Activated CD8-positive, alpha-beta memory T cell treated with anti-CD3 and anti-CD28 coated beads for 1 hour (primary cell): ENCODE measurements around the gene NHS.
"Not testable (repeated sequence)": the region's sequence is repeated elsewhere in the genome, so short reads cannot be mapped to it uniquely, and the experiment has no call there.

Experiments used
- DNase-seq, 2 donors: peaks; one replicate each; pipeline ENCODE4 v3.0.0-alpha.2; 2020; ENCODE audit warnings: low read depth in 1 of 2; ENCODE audit errors: extremely low read depth in 1 of 2

Gene NHS

DNA sequence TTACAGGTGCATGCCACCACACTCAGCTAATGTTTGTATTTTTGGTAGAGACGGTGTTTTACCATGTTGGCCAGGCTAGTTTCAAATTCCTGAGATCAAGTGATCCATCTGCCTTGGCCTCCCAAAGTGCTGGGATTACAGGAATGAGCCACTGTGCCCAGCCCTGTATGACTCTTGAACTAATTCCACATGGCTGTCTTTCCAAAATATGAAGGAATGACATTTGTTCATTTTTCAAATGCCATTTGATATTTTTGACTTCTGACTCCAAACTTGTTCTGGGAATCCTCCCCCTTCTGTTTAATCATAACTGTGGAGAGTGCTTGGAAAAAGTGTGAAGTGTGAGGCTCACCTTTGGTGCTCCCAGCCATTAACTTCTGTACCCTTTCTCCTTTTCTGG lies 119.2 kb downstream of the NHS start:
- no peak for DNase-seq

DNA sequence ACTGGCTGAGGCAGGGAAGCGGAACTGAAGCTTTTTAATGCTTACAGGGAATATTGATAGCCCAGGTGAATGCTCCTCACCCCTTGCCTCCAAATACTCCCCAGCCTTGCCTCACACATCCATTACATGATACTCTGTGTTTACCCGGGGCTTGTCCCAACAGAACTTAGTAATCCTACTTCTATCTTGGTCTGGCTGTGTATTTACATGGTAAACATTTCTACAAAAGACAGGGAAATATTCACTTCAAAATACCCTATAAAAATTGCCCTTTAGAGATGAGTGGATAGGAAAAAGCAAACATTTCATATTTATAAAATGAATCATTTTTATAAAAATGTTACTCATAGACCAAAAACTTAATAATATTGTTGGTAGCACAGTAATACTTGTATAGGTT lies 120.1 kb downstream of the NHS start:
- DNase-seq, result no peak

DNA sequence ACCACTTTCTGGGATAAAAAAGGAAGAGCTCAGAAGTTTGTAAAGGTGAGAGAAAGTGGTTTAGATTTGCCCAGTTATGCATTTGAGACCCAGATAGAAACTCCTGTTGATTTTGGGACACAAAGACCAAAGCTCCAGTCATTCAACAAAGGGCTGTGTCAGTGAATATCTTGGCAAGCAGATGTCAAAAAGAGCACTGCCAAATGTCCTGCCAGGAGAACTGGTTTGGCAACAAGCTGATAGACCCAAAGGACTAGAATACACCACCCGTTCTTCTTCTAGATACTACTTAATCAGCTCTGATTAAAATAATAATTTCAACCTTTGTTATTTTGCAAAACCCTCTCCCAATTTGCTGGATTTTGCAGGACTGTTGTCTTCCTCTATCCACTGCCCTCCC lies 121.4 kb downstream of the NHS start:
- DNase-seq, result no peak

DNA sequence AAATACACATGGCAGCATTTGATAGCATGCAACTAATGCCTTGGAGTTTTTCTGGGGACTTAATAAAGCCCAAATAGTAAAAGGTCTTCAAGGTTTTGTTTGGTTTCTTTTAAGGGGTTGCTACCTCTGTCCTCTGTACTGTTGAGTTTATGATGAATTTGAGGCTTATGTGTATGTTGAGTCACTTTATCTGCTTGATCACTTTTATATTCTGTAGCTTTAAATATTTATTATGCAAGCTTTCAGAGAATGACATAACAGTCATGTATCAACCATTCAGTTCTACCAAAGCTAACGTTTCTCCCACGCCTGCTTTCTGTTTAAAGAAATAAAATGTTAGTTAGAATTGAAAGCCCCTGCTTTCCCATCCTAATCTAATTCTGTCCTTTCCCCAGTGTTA lies 122.2 kb downstream of the NHS start:
- DNase-seq, result no peak

DNA sequence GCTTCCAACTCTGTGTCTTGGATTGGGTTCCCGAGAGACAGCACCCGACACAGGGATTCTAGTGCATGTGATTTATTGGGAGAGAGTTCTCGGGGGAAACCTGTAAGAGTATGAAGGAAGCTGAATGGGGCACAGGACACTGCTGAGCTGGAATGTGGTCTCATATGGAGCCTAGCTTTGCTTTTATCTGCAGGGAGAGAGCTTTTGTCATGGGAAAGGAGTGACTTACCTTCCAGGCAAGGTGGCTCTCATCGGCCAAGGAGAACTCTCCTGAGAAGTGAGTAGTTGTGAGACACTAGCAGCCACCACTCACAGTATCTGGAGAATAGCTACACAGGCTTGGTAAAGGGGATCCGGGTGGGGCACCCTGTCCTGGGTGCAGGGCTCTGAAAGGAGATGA lies 124.5 kb downstream of the NHS start:
- no peak for DNase-seq

DNA sequence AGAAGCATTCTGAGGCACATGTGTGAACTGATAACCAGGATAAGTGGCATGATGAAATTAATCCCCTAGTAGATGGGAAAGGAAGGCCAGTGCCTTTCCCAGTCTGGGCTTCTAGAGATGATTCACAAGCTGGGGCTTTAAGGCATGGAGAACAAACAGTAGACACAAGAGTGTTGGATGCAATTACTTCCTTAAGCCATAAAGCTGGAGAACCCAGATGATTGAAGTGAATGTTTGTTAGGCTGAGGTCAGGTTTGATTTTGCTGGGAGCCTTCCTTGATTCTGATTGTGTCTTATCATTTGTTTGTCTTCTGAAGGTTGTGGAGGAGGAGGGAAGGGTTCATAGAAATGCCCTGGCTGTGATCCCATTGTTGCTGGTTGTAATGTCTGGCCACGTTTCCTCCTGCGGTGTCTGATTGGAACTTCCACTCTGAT lies 125.2 kb downstream of the NHS start:
- no peak for DNase-seq

DNA sequence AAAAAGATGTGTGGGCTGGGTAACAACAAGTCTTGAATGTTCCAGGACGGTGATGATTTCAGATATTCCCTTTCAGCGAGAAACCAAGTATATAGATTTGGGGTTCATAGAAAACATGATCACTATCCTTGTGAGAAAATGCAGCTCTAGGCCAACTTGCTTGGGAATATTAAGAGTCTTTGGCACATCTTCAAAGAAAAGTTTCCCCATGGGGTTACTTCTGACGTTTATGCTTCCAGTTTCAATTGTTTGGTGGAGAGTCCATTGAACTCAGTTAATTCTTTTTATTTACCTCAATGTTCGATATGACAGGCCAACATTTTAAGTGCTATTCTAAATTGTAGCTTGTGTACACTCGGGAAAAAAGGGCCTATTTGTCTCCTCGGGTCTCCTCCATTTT lies 126.7 kb downstream of the NHS start:
- DNase-seq, result no peak

DNA sequence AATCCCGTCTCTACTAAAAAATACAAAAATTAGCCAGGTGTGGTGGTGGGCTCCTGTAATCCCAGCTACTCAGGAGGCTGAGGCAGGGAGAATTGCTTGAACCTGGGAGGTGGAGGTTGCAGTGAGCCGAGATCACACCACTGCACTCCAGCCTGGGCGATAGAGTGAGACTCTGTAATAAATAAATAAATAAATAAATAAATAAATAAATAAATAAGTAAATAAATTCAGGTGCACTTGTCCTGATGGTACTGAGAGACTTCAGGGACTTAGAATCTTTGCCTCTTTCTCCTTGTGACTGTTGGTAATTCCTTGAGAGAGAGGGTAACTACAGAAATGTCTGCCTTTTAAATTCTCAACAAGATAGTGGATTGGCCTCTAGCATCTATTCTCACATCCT lies 131.4 kb downstream of the NHS start:
- DNase-seq, result not testable (repeated sequence)

DNA sequence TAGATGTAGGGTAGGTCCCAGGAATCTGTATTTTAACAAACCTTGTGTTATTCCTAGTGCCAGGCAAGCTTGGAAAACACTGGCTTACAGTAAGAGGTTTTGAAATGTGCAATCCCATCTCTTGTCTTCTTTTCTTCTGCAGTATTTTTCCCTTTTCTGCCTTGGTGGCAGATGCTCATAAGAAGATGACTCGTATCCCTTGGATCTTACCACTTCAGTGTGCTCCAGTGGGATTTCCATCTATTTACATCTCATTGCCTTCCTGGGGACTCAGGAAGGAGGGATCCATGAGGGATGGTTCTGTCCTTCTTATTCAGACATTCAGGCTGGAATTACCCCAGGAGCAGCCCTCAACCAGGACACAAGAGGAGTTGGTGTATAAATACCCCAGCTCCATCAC lies 136.6 kb downstream of the NHS start:
- DNase-seq, result no peak

DNA sequence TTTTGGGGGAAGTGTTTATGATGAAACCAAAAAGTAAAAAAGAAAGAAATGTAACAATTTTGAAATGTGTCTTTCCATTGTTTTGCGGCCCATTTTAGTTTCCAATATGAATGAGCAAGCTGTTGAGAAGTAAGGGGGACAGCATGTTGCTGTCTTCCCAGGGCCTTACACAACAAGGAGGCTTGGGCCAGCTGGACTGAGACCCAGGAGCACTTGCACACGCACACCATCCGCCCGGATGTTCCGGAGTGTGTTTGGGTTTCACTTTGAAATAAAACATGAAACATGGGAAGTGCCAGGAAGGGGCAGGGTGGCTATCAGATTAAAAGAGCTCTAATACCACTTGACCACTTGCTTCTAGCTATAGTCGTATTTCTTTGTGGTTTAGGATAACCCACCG lies 144.4 kb downstream of the NHS start:
- DNase-seq, result no peak

DNA sequence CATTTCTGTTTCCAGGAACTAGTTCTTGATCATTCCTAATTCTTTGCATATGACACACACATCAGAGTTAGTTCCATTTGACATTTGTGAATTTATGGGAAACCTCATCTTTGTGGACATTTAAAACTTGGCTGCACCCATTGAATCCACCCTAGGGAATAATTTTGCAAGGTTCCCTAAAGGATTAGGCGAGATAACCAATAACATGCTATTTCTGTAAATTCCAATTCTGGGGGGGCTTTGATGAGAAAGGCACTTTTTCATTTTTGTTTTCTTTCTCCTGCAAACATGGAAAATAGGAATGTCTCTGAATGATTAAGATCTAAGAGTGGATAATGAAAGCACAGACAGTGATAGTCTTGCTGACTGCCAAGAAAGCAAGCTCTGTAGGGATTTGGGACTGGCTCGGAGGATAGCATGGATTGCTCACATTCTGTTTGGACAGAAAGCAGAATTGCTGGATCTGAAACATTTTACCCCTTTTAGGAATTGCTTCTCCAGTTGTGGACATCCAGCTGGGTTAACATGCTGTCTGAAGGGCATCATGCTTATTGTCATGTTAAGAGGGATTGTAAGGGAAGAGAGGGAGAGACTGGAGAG lies 145.1 kb downstream of the NHS start:
- DNase-seq, result no peak

DNA sequence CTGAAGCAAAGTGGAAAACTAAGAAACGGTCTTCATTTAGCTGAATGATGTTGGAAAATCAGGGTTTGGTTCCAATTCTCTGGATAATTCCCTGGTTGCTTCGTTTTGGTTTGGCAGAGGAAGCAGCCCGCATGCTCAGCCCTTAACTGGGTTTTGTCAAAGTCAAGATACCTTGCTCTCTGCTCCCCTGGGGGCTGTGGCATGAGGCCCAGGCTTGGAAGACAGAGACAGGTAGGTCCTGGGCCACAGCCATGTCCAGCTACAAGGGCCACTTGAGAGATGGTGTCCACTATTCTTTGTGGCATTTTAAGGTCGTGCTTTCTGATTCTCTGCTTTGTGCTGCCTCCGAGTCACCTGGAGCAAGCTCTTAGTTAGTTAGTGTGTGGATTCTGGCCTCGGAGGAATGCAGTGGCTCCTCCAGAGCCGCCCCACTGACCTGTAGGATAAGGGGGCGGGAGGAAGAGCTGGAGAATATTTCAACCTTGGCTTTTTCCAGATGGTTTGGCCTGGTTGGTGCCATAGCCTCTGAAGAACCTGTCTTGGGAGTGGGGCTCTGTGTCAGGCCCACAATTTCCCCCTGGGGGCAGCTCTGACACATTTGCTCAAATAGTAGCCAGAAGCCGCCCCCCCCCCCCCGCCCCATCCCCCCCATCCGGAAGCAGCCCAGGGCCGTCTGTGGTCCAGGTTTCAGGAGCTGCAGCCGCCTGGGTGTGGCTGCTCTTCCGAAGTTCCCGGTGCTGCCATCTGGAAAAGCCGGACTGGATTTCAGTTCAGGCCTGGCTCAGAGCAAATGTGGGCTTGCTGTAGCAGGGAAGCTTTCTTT lies 147.1 kb downstream of the NHS start:
- no peak for DNase-seq

DNA sequence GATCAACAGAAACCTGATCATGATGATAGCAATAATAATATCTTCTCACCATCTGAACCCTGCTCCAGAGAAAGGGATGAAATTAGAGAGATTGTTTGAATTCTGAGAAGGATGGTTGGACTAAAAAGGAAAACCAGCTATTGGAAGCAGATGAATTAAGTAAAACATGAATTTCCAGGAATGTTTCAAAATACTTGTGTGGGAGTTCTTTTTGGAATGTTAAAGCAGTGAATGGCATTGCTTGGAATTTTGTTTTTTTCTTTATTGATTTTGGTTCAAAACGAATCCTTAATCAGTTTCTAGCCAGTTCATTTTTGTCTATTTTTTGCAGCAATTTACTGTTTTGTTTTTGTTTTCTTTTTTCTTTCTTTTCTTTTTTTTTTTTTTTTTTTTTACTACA lies 150.3 kb downstream of the NHS start:
- no peak for DNase-seq

DNA sequence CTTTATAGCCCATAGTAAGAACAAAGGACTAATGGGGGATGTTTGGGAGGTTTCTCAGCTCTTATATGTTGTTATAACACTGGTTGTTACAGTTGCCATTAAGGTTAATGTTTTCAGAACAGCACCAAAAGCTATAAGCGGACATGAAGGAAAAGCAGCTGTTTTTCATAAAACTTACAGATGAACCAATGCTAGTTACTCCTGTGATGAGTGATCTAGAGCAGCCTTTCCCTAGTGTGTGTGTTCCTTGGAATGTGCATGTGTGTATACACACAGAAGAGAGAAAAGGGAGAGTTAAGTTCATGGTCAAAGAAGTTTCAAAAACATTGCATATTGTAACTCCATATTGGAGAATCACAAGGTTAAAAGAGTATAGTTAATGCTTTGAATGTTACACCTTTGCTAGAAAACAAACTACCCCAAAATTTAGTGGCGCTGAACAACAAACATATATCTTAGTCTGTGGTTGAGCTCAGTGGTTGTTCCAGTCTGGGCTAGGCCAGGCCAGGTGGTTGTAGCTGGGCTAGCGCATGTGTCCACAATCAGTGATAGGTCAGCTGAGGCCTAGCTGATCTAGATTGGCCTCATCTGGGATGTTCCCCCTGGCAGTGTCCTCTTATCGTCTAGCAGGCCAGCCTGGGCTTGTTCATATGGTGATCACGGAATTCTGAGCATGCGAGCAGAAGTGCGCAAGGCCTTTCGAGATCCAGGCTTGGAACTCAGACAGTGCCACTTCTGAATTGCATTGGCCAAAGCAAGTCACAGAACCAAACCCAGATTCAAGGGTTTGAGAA lies 151.0 kb downstream of the NHS start:
- DNase-seq, result no peak

DNA sequence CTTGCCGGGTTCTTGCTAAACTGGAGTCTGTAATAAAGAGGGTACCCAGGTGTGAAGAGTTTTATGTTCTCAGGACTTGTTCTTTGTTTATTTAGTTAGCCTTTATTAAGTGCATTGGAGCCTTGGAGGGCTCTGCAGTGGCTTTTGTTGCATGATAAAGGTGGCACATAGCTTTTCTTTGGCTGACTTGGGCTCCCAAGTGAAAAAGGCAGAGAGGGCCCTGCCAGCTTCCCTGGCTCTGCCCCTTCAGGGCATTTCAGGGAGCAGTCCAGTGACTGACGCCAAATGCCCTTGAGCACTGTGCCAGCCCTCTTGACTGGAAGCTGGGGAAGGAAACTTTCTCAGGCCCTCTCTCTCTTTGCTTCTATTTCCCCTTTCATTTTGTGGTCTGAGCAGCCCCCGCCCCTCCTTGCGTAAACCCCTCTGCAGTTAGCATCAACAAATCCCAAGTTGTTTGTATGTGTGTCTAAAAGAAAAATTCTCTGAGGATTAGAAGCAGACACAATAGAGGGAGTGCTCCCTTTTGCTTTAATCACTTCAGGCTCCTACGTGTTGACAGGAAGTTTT lies 152.2 kb downstream of the NHS start:
- DNase-seq, result no peak

DNA sequence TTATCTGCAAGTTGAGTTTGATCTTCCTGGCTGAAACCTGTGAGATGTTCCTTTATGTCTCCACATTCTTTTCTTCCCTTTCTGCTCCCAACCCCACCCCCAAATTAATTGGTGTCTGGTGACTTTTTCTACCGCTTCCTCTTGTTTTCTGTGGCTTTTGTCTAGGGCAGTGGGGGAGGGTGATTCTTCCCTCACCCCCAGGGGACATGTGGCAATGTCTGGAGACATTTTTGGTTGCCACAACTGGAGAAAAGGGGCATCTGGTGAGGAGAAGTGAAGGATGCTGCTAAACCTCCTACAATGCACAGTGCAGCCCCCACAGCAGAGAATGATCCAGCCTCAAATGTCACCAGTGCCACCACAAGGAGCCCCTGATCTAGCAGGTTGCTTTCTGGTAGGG lies 152.9 kb downstream of the NHS start:
- no peak for DNase-seq

DNA sequence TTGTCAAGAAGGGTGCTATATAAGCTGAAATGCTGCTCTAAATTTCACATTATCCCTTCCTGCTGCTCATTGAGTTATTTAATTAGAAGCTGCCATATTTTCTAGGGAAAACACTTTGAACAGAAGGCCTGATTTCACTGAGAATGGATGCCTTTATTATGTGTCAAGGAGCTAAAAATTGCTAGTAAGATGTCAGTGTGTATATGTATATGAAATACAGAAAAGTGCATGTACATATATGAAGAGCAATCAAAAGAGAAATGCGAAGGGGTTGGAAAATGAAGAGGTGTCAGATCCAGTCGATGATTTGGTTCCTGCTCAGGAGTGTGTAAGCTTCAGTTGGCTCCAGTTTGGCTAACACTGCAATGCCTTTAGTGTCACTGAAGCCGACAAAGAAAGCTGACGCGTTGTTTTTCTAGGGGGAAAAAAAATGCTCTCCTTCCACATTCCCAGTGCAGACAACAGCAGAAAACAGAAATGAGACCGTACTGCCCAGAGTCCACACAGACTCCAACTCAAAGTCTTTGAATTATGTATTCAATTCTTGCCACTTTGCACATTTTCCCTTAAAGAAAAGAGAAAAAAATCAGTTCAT lies 154.2 kb downstream of the NHS start:
- DNase-seq, result no peak

DNA sequence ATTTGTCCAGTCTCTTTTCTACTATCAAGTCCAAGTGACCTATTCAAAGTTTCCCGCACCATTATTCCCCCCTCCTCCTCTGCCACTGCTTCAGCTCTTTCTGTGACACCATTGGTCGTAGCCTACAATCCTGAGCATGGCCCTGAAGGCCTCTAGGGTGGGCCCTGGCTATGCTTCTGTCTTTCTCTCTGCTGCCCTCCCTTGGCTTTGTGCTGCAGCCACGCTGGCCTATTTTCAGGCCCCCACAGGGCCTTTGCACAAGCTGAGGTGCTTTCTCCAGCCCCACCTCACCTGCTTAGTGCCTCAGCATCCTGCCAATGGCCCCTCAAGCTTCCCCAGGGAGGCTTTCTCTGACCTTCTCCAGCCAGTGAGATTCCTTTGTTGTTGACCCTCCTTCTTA lies 156.5 kb downstream of the NHS start:
- DNase-seq, result no peak

DNA sequence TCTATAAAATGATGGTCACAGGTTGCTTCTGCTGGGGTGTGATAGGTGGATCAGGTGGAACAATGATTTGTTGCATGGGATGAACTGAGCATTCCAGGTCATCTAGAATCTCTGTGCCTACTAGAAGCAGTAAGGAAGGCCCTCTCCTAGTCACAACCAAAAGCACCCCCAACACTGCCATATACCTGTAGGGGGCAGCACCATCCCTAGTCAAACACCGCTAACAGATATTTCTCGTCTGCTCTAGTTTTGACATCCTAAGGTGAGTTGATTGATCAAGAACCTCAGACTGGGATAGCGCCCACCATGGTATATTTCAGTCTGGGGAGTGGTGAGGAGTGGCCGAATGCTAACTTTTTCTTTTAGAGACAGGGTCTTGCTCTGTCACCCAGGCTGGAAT lies 160.2 kb downstream of the NHS start:
- no peak for DNase-seq

DNA sequence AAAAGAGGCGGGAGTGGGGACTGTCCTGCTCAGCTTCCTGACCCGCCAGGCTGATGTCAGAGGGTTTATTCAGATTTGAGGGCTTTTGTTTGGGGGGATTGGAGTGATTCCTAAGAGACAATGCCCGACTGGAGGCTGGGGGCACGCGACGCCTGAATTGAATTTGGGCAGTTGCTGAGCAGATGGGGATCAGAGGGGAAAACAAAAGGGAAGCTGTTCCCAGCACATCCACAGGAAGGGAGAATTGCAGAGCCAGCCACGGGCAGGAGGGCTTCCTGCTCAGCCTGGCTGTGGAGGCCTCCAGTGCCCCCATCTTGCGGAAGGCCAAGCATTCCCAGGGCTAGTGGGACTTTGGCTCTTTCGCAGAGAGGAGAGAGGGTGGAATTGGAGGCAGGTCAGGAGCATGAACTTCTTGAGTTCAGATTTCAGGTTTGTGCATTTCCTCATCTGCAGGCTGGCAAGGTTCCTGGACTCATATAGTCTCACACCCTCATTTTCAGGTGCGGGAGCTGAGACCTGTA lies 162.8 kb downstream of the NHS start:
- DNase-seq, result no peak

DNA sequence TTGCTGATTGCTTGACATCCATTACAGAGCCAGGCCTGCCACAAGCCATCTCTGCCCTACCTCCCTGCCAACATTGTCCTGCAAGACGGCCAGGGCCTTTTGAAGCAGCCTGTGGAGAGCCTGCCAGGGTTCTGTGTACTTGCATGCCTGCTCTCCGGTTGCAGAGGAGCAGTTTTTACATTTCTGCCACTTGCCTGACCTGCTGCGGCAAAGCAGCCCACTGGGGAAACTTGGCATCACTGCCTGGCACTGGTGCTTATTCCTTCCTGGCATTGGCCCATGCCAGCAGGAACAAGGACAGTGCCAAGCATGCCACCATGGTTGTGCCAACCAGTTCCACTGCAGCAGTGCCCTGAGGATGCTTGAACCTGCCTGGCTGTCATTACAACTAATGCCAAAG lies 167.1 kb downstream of the NHS start:
- no peak for DNase-seq
